GM21381 (cell line): ENCODE data around the gene BEND7.

Experiments used
- ATAC-seq: cut with Tn5 transposase; IDR thresholded peaks from one replicate; pipeline ENCODE4 v1.9.1; 2021; ENCODE audit warnings: mild to moderate bottlenecking, moderate library complexity; ENCODE audit not compliant: unreplicated experiment

Gene BEND7

DNA sequence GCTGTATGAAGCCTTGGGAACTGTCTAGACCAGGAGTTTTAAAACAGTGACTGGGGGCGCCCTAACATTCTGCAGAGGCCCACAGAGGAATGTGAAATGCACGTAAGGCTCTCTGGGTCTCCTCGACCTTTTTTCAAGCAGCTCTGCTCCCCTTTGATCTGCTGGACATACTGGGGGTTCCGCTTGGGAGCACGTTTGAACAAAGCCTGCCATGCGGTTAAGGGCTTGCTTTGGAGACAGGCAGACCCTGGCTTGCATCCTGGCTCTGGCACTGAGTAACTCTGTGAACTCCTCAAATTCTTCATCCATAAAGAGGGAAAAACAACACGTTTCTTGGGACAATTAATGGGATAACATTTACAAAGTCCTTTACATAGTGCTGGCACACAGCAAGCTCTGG is 7.8 kb downstream of the BEND7 start:
- ATAC-seq: no peak

DNA sequence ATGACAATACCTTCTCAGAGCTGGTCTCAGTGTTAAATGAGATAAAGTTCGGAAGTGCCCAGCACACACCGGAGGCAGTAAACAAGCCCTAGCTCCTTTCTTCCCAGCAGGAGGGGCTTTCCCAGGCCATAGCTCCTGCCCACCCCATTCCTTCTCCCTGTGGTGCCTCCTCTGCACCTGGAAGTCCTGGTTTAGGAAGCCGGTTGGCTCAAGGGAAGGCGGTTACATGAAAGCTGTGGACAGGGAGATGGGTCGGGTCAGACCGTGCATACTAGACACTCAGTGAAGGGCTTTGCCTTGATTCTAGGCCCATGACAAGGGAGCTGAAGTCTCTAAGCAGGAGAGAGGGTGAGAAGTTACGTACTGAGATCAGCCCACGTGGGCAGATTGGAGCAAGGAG is 8.6 kb downstream of the BEND7 start:
- ATAC-seq: no peak

DNA sequence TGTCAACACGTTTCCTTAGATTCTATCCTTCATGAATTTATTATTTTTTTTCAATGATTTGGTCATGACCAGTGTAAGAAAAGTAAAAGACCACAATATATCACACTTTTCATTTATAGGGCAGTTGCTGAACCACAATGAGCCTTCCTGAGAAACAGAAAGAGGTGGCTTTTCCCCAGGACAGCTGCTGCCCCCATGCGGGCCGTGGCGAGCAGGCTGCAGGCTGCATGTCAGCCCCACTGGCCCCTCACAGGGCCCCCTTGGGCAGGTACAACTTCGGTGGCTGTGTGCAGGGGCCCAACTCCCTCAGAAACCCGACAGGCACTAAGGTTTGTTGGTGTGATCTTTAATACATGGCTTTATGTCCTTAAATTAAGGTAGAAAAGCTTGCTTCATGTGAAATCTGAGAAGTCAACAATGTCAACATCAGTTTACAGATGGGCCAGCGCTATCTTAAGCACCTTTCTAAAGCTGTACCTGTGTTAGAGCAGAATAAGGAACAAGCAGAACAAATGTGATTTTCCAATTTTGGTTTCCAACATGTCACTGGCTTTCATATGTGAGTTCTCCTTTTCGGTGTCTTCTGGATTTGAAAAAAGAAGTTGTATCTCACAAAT is 10.6 kb downstream of the BEND7 start:
- ATAC-seq: no peak

DNA sequence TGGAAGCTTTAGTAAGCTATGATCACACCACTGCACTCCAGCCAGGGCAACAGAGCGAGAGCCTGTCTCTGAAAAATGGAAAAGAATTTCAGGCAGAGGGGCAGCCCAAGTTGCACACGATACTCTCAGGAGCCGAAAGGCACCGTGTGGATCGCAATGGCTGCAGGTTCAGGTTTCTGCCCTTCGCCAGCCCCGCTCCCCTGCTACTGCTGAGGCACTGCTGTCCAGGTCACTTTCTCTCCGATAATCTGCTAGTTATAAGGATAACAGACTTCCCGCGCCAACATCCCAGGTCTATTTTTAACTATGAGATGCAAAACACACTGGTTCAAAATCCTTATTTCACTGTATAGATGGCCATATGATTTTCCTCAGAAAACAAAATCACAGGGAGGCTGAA is 11.1 kb downstream of the BEND7 start:
- no peak for ATAC-seq

DNA sequence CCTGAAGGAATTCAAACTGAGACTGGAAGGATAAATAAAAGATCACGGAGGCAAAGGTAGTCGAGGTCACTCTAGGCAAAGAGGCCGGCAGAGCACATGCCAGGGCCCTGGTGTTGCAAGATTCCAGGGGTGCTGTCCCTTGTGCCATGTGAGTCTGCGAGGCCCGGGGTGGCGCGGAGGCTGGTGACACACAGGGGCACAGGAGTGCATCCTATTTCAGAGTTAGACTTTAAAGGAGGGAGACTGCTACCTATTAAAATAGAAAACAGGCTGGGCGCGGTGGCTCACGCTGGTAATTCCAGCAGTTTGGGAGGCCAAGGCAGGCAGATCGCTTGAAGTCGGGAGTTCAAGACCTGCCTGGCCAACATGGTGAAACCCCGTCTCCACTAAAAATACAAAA is 12.6 kb downstream of the BEND7 start:
- no peak for ATAC-seq

DNA sequence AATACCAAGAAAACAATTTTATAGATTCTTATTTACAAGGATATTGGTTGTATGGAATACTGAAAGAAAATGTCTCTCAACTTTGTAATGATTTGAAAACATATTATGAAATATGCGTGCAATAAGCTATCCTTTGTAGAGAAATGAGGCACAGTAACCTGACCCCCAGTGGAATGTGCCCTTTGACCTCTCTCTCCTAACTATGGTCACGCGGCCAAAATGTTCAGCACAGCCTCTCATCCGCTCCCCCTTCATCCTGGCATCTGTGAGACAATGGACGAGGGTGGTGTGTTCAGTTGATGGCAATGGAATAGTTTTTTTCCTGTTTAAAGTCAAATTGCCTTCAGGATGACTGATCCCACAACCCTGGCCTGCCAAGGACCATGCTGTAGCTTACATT is 13.3 kb downstream of the BEND7 start:
- no peak for ATAC-seq

DNA sequence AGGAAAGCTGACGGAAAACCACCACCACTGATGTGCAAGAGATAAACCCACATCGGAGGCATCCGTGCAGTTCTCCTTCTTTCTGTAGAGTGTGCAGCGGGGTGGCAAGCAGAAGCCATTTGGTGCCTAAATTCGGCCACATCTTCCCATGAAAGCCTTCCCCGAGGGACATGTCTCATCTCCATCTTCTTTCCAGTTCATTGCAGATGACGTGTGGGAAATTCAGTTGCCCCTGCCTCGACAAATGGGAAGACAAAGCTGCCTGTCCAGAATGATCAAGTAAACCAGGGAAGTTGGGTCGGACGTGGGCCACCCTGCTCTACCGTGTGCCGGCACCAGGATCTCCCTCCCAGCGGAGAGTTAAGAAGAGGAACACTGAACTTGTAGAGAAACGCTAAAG is 14.5 kb downstream of the BEND7 start:
- no peak for ATAC-seq

DNA sequence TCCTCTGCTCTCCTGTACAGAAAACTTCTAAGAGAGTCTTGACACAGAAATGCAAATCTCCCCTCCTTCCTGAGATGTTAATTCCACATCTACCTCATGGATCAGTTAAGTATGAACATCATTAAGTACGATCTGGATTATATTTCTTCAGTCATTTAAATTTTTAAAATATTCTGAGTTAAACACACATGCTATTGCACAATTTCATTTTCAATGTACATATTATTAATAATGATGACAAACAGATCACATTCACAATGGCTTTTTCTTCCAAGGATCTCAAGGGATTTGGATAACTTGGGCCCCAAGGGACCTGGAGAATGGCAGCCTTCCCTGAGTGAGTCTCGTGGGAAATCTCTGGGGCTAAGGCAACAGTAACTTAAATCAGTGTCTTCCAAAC is 16.2 kb downstream of the BEND7 start:
- no peak for ATAC-seq

DNA sequence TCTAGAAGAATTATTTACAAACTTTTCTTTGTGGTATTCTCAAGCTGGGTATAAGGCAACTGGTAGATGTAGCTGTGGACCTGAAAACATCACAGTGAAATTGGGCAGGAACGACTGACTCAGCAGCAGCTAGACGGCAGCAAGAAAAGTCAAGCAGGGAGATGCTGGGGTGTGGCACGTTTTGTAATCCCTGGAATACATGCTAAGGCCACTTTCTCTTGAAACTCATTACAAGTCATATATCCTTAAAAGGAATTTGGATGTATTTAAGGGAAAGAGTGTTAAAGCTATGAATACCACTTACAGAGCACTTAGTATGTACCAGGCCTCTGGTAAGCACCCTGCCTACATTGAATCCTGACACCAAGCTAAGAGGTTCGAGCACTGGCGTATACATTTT is 17.4 kb downstream of the BEND7 start:
- ATAC-seq: no peak

DNA sequence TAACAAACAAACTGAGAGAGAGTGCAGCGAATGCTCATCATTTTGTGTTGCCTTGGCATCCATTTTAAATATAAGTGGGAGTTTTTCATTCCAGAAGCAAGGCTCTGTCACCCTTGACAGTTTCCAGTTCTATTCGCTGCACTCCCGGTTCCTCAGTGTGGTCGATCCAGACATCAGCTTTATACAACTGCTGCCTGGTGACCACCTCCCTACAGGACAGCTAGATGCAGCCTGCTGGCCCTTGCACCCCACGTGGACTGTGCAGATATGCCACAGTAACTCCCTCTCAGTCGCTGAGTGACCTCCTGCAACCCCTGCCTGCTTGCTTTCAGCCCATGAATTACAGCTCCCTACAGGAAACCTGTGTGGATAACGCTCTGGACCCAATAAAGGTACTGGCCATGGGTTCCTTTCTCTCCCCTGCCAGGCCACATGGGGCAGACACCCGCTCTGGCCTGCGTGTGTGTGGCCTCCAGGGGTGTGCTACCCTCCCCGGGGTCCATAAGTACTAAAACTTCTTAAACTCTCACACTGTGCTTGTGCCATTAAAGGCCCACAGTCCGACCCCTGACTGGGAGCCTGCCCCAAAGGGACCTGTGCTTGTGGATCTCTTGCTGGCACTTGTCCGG is 23.6 kb downstream of the BEND7 start:
- no peak for ATAC-seq

DNA sequence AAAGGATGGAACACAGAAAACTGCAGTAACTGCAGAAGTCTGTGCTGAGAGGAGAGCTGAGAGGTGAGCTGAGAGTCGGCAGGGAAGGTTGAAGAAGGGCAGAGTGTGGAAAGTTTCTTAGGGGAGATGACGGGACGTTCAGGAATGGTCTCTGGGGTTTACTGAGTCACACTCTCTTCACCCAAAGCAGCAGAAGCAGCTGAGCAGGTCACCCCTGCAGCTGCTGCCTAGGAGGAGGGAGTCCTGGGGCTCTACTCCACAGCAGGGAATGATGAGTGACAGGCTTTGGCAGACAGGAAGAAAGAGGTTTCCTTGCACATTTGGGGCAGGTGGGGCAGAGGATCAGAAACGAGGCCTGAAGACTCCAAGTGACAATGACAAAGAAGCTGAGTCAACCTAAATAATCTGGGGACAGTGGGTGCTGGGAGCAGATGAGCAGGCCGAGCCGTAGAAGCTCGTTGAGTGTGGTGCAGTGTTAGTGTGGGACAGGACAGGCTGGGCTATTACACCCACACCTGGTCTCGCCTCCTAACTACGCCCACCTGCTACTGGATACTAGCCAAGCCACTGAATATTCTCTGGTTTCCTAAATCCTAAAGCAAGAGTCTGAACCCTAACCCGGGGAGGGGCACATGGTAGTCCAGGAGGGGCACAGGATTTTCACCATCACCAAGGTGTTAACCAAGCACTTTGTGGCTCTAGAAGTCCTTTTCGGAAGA is 24.9 kb downstream of the BEND7 start:
- ATAC-seq: no peak

DNA sequence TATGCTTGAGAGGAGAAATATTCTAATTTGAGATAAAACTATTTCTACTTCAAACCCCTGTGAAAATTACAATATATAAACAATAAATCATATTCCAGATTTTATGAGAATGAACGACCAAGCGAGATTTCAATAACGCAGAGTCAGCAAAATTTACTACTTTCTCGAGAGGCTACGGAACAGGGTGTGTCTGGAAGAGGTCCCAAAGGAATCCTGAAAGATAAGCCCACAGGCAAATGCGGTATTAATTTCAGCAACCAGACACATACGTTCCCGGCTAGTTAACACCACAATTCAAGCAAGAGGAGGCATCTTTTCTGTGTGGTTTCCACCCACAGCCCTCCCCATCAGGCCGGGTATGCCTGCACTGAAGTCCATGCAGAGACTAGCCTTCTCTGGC is 26.4 kb downstream of the BEND7 start:
- ATAC-seq: no peak

DNA sequence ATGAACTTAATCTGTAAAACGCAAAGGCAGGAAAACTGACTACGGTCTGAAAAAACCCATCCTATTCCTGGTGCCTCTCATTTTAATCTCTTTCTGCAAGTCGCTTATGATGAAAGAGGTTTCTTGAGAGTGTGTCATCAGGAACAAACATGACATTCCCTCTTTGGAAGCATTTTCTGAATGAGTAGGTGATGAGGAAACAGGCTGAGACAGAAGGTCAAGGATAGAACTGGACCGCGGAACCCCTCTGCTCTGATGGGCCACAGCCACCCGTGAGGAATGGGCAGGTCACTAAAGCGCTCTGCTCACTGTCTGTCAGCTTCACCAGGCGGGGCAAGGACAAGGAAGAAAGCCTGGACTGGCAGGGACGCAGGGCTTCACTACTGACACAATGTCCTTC is 28.6 kb downstream of the BEND7 start:
- ATAC-seq: no peak

DNA sequence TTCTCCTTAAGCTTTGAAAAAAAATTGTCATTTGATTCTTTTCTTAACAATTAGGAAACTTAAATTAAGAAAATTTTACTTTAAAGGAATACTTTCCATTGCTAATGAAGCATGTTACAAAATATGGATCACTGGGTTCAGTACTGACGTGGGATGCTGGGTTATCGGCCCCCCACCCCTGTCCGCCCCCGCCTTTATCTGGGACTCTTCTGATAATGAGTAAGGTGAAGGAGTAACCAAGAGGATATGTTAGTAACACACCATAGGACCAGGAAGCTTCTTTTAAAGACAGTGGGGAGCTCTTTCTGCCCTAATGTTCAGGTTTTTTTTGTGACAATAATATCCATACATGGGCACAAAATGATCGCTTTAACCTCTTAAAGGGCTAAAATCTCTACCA is 29.7 kb downstream of the BEND7 start:
- no peak for ATAC-seq

DNA sequence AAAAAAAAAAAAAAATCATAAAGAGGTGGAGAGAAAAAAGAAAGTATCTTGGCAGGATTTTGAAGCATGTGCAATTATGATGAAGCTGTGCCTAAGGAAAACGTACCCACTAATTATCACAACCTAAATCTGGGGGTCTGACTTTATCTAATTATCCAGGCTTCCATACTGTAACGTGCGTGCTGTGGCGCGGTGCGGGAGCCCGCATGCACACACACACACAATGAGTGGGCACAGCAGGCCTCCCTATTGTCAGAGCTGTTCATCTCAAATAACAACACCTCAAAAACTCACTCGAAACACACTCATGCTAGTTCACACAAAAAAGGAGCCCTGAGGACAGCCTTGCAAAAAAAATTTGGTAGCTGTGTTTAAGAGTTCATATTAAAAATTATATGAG is 31.9 kb downstream of the BEND7 start:
- ATAC-seq: no peak

DNA sequence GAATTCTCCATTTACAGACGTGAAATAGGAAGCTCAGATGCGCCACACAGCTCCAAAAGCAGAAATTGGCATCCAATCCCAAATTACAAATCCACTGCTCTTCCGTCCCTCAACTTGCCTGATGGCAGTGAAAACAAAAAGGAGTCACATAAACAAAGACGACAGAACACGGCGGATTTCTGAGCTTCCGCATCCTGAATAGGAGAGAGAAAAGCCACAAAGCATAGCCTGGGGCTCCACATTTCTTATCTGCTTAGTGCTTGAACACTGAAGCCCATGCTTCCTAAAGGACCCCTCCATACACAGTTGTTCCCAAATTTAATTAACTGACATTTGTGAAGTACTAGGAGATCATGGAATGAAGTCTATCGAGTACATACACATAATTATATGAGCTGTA is 32.6 kb downstream of the BEND7 start:
- no peak for ATAC-seq

DNA sequence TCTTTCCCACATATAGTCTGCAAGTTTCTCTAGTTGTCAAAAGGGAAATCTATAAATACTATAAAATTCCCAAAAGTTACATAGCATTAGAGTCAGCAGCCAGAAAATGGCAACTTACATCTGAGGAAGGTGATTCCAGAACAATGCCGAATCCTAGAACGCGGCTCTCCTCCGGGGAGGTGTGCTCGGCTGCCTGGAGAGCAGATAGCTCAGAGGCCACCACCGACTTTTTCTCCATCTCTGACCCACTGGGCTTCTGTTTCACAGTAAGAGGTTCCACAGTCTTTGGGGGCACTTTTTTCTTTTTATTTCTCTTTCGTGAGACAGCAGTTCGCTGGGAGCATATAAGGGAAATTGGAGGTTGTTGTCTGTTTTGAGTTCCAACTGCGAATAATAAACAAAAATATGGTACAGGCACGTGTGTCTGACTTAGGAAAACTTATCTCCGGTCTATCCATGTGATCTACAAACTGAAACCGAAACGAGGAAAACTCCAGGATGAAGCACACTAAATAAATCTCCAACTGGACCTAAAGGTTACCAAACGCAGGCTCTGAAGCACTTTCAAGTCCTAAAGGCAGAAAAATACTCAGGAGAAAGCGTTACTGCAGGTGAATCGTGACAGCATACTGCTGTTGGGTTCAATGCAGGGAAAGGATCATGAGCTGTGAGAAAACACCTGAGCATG is 36.2 kb downstream of the BEND7 start:
- no peak for ATAC-seq

DNA sequence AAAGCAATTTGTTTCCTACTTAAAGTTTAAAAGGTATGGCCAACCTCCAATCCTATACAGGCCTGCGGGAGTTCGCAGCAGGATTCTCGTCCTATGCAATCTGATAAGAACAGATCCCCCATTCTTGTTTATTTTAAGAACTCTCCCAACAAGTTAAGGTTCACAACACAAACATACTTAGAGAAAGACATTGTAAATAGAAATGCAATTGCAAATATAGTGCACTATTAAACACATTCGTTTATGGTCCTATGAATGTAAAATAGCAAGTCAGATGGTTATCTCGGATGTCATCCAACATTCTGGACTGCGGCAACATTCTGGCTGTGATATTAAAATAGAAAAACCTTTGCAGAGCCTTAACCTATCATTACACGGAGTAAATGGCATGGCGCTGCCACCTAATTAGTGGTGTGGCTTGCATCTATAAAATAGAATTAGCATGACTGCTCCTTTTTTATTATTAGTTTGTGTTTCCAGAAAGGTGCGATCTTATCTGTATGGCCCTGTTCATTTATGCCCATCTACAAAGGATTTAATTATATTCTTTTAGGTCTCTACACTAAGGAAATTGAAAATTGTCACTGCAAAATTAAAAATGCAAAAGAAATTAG is 37.0 kb downstream of the BEND7 start:
- ATAC-seq: no peak

DNA sequence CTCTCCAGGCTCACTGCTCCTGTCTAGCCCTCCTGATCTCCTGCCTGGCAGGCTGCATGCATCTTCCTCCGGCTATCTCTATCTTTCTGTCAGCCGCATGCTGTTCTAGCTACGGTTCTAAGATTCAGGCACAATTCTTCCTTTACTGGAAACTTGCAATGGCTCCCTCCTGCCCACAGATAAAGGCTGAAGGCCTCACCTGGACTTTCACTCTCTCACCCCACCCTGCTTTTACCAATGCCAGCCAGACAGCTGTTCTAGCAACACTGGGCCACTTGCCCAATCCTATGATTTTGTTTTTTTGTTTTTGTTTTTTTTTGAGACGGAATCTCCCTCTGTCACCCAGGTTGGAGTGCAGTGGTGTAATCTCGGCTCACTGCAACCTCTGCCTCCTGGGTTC is 38.3 kb downstream of the BEND7 start:
- no peak for ATAC-seq

DNA sequence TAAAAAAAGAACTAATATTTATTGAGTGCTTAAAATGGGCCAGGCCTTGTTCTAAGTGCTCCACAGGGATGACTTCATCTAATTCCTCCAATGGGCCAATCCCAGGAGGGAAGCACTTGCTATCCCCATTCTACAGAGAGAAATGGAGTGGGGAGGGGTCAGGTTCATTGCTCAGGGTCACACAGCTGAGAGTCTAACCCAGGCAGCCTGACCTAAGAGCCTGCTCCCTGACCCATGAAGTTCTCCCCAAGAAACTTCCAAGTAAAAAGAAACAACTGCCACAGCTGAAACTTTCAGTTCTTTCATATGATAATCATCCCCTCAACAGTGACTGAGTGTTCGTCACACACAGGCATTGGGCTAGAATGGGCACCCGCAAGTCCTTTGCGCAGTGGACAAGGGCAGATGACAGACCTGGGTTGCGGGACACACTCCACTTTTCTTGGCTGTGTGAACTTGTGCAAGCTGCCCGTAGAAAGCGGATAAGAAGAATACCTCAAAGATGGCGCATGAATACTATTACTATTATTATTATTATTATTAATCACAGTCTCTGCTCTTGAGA is 39.7 kb downstream of the BEND7 start:
- no peak for ATAC-seq

DNA sequence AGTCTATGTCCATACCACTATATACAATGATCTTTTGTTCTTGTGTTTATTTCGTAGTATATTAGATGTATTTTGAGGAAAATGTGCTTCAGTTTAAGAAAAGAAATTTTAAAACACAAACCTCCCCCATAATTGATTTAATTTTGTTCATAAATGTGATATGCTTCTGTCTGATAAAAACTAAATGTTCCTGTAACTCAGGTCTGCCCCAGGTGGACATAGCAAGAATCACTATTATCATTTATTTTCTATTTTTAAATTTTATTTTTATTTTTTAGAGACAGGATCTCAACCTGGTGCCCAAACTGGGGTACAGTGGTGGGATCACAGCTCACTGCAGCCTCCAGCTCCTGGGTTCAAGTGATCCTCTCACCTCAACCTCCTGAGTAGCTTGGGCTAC is 43.2 kb downstream of the BEND7 start:
- no peak for ATAC-seq
